ENCODE data around the gene PRPF8.

DNA sequence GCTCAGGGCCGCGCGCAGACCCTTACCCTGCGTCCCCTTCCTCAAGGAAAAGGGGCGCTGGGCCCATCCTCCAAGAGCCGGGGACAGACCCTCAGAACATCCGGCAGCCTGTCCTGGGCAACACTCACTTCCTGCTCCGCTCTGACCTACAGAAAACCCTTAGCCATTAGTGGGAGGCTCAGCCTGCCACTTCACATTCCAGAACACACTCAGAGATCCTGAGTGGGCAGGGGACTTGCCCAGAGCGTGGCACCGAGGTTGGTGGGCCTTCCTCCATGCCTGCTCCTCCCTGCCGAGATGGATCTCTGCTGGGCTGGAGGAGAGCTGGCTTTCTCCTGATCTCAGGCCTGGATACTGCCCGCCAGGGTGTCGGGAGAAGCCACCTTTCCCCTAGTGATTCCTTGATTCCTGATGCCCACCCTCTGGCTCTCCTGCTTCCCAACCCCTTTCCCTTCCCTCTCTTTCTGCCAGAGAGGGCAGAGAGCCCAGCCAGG, 40.6 kb downstream of the PRPF8 start:
- TF ChIP-seq, protein P1, sequence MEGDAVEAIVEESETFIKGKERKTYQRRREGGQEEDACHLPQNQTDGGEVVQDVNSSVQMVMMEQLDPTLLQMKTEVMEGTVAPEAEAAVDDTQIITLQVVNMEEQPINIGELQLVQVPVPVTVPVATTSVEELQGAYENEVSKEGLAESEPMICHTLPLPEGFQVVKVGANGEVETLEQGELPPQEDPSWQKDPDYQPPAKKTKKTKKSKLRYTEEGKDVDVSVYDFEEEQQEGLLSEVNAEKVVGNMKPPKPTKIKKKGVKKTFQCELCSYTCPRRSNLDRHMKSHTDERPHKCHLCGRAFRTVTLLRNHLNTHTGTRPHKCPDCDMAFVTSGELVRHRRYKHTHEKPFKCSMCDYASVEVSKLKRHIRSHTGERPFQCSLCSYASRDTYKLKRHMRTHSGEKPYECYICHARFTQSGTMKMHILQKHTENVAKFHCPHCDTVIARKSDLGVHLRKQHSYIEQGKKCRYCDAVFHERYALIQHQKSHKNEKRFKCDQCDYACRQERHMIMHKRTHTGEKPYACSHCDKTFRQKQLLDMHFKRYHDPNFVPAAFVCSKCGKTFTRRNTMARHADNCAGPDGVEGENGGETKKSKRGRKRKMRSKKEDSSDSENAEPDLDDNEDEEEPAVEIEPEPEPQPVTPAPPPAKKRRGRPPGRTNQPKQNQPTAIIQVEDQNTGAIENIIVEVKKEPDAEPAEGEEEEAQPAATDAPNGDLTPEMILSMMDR (IDR thresholded peaks at IDR 0.05; ENCODE audit: borderline replicate concordance, extremely low read depth, low read length, poor library complexity, severe bottlenecking), result no peak
- TF ChIP-seq EZH2 (IDR thresholded peaks at IDR 0.05; ENCODE audit: borderline replicate concordance, low read depth, low read length, severe bottlenecking), result no peak

Measured in DND-41 (cell line).